SU-DHL-6 (cell line): ENCODE data around the gene OR10A2.

Experiments
- H2AFZ ChIP-seq: fragments of 200-600 bp; sonication (generic); 2 replicates; pipeline ENCODE4 v1.6.1; 2014; ENCODE audit warnings: low read depth, mild to moderate bottlenecking, moderate library complexity, mixed read lengths, antibody characterized with exemption, low read length; ENCODE audit not compliant: severe bottlenecking
- H3F3A ChIP-seq: fragments of 200-600 bp; shearing (Covaris generic); 2 replicates; pipeline ENCODE4 v1.6.0; 2016; ENCODE audit warnings: antibody characterized with exemption, mild to moderate bottlenecking; ENCODE audit not compliant: insufficient read depth
- H3K27ac ChIP-seq: fragments of 200-600 bp; sonication (generic); 2 replicates; pipeline ENCODE4 v1.5.1; 2016; ENCODE audit warnings: low read depth, mild to moderate bottlenecking, low read length, moderate library complexity, mixed read lengths
- H3K27me3 ChIP-seq: fragments of 200-600 bp; sonication (generic), shearing (Covaris generic); 2 replicates; pipeline ENCODE4 v1.6.0; 2014; ENCODE audit warnings: mild to moderate bottlenecking, low read length
- H3K36me3 ChIP-seq: fragments of 200-600 bp; sonication (generic); 2 replicates; pipeline ENCODE4 v1.6.1; 2014; ENCODE audit warnings: mild to moderate bottlenecking, low read length, mixed read lengths
- H3K4me2 ChIP-seq: fragments of 300-600, 200-600 bp; shearing (Covaris generic), sonication (generic); 2 replicates; pipeline ENCODE4 v1.6.0; 2014; ENCODE audit warnings: low read length, low read depth, mild to moderate bottlenecking; ENCODE audit not compliant: poor library complexity, severe bottlenecking
- H3K4me3 ChIP-seq: fragments of 200-600 bp; sonication (generic); 2 replicates; pipeline ENCODE4 v1.5.1; 2014; ENCODE audit warnings: antibody characterized with exemption, low read length, mild to moderate bottlenecking, mixed read lengths; ENCODE audit not compliant: insufficient read depth, poor library complexity, severe bottlenecking
- H3K79me2 ChIP-seq: fragments of 200-600 bp; sonication (generic); 2 replicates; pipeline ENCODE4 v1.6.1; 2014; ENCODE audit warnings: mild to moderate bottlenecking, low read length, moderate library complexity; ENCODE audit not compliant: insufficient read depth
- H3K9ac ChIP-seq: fragments of 200-600 bp; sonication (generic); 2 replicates; pipeline ENCODE4 v1.7.0; 2014; ENCODE audit warnings: mild to moderate bottlenecking, low read length
- H3K9me2 ChIP-seq: fragments of 200-600 bp; sonication (generic); replicated peaks from 2 replicates; pipeline ENCODE4 v1.6.1; 2014; ENCODE audit warnings: low read length; ENCODE audit not compliant: insufficient read depth
- H3K9me3 ChIP-seq: fragments of 200-600 bp; sonication (generic); 2 replicates; pipeline ENCODE4 v1.6.1; 2014; ENCODE audit warnings: low read length, mixed read lengths; ENCODE audit not compliant: insufficient read depth
- H4K20me1 ChIP-seq: fragments of 200-600 bp; sonication (generic); 2 replicates; pipeline ENCODE4 v1.6.1; 2014; ENCODE audit warnings: low read depth, mild to moderate bottlenecking, antibody characterized with exemption, low read length, moderate library complexity, mixed read lengths
- EZH2phosphoT487 ChIP-seq: fragments of 200-600 bp; sonication (generic), shearing (Covaris generic); conservative IDR thresholded peaks from 2 replicates; pipeline ENCODE4 v1.6.1; 2018; ENCODE audit warnings: mild to moderate bottlenecking, antibody characterized with exemption, low read length, moderate library complexity, mixed read lengths
- TF ChIP-seq, protein P1 (sequence below): fragments of 200-600 bp; sonication (generic); IDR thresholded peaks from one replicate; pipeline ENCODE4 v1.5.1; 2017; ENCODE audit warnings: antibody characterized with exemption, mild to moderate bottlenecking, low read length, moderate library complexity; ENCODE audit not compliant: insufficient read depth, poor library complexity, severe bottlenecking

Gene OR10A2

DNA sequence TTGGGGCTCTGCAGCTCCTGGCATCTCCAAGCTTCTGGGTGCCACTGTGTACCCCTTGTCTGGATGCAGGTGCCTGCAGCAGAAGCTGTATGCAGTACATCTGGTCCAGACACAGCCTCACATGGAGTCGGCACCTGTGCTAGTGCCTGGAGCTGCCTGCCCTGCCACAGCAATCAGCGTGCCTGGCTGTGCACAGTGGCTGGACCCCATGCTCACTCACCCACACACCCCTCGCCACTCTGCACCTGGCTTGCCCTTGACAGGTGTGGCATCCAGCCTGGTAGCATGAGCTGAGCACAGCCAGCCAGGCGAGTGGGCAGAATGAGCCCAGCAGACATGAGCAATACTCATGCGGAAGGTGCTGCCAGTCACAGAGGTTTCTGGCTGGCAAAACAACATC is 43.9 kb upstream of the OR10A2 start:
- Histone ChIP-seq H3K4me3 (no peak overlapping the region), H2AFZ (no peak overlapping the region), H3K9ac (no peak overlapping the region), H3K9me2 (no peaks in the 10 kb centered on the region), H3K4me2 (no peak overlapping the region), H4K20me1 (no peaks in the 10 kb centered on the region), H3K27ac (no peak overlapping the region), H3K36me3 (no peaks in the 10 kb centered on the region), H3K79me2 (no peaks in the 10 kb centered on the region), H3K27me3 (no peaks in the 10 kb centered on the region), H3F3A (no peaks in the 10 kb centered on the region), H3K9me3 (peaks cover 6% of the 10 kb centered on the region; the same call in 1 of the 2 replicates)
- TF ChIP-seq EZH2phosphoT487: no peak
- TF ChIP-seq, protein P1, sequence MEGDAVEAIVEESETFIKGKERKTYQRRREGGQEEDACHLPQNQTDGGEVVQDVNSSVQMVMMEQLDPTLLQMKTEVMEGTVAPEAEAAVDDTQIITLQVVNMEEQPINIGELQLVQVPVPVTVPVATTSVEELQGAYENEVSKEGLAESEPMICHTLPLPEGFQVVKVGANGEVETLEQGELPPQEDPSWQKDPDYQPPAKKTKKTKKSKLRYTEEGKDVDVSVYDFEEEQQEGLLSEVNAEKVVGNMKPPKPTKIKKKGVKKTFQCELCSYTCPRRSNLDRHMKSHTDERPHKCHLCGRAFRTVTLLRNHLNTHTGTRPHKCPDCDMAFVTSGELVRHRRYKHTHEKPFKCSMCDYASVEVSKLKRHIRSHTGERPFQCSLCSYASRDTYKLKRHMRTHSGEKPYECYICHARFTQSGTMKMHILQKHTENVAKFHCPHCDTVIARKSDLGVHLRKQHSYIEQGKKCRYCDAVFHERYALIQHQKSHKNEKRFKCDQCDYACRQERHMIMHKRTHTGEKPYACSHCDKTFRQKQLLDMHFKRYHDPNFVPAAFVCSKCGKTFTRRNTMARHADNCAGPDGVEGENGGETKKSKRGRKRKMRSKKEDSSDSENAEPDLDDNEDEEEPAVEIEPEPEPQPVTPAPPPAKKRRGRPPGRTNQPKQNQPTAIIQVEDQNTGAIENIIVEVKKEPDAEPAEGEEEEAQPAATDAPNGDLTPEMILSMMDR: no peak

DNA sequence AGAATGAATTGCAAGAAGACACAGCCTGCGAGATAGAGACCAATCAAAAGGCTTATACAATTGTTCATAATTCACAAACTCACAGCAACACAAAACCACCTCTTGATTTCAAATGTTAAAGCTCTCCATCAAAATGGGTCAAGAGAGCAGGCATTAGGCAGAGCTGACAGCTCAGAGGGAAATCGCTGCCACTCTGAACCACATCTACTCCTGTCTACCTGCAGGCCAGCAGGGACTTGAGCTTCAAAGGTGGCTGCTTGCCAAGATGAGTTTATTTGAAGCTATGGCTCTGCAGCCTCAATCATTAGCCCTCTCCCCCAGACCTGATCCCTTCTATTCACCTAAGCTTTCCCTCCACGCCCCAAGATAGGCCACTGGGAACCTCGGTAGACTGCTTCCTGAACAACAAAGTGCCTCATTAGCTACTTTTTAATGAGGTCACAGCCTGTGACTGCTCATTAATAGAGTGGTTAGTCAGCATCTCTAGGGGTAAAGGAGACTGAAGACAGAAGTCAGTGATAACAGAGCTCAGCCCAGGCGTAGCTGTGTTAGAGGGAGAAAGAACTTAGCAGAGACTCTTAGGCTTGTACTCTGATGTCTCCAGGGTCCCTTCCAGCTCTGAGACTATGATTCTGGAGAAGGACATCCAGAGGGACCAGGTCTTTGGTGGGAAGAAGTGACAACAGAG is 38.6 kb upstream of the OR10A2 start:
- no peak overlapping the region for H3K9ac ChIP-seq
- H3K27ac ChIP-seq: no peak overlapping the region
- no peaks in the 10 kb centered on the region for H3K36me3 ChIP-seq
- no peak overlapping the region for H3K4me3 ChIP-seq
- no peaks in the 10 kb centered on the region for H3F3A ChIP-seq
- no peak for TF ChIP-seq EZH2phosphoT487
- TF ChIP-seq, protein P1: no peak
- H3K9me3 ChIP-seq: no peaks in the 10 kb centered on the region
- H3K9me2 ChIP-seq: no peaks in the 10 kb centered on the region
- no peak overlapping the region for H3K4me2 ChIP-seq
- no peaks in the 10 kb centered on the region for H4K20me1 ChIP-seq
- no peak overlapping the region for H2AFZ ChIP-seq
- no peaks in the 10 kb centered on the region for H3K79me2 ChIP-seq
- H3K27me3 ChIP-seq: no peaks in the 10 kb centered on the region

- no peak overlapping the region for H3K4me2 ChIP-seq
- no peak overlapping the region for H3K4me3 ChIP-seq
- no peak overlapping the region for H3K9ac ChIP-seq
- H3K36me3 ChIP-seq: no peaks in the 10 kb centered on the region
- no peaks in the 10 kb centered on the region for H3K27me3 ChIP-seq
- H3K9me3 ChIP-seq: no peaks in the 10 kb centered on the region
- no peaks in the 10 kb centered on the region for H4K20me1 ChIP-seq
- no peaks in the 10 kb centered on the region for H3K79me2 ChIP-seq
- no peaks in the 10 kb centered on the region for H3K9me2 ChIP-seq
- H3F3A ChIP-seq: no peaks in the 10 kb centered on the region
- H3K27ac ChIP-seq: no peak overlapping the region
- H2AFZ ChIP-seq: no peak overlapping the region
- no peak for TF ChIP-seq EZH2phosphoT487
- TF ChIP-seq, protein P1: no peak
Observed at GRCh38 chr11:6825231-6825744, 37.6 kb upstream of the OR10A2 start.
